T47D (cell line): ENCODE data around the gene SNX13.

Experiments
- DNase-seq, 2 experiments: peaks; one replicate each; pipeline versions ENCODE4 v3.0.0 to v3.0.0-alpha.2; 2011 to 2012; ENCODE audit warnings: low read depth in 1 of 2, low spot score in 1 of 2
- JUND ChIP-seq: IDR thresholded peaks from 2 replicates; pipeline ENCODE4 v1.6.1; 2012; ENCODE audit warnings: low read depth
- in situ Hi-C: cut with HindIII; loops from 2 replicates; pipeline ENCODE4 v1.10.0; 2016; ENCODE audit warnings: low sequenced_read_pairs, low pct_unique_long_range_greater_than_20kb

The SNX13 gene

DNA sequence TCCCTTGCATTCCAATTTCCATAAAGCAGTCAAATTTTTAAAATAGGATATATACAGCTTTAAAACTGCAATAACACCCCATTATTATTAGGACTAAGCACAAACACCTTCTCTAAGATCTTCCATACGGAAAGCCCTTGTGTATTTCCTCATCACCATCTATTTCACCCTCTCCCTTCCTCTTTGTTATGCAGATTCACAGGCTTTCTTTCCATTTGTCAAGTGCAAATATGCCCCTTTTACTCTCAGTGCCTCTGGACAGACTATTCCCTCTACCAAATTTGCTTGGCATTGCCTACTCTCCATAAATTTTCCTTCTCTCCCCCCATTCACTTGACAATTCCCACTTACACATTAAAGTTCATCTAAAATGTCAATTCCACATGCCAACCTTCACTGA, 61.7 kb downstream of the SNX13 start:
- TF ChIP-seq JUND, result no peak
- in situ Hi-C loops, result no loop called here
- no peak for DNase-seq

DNA sequence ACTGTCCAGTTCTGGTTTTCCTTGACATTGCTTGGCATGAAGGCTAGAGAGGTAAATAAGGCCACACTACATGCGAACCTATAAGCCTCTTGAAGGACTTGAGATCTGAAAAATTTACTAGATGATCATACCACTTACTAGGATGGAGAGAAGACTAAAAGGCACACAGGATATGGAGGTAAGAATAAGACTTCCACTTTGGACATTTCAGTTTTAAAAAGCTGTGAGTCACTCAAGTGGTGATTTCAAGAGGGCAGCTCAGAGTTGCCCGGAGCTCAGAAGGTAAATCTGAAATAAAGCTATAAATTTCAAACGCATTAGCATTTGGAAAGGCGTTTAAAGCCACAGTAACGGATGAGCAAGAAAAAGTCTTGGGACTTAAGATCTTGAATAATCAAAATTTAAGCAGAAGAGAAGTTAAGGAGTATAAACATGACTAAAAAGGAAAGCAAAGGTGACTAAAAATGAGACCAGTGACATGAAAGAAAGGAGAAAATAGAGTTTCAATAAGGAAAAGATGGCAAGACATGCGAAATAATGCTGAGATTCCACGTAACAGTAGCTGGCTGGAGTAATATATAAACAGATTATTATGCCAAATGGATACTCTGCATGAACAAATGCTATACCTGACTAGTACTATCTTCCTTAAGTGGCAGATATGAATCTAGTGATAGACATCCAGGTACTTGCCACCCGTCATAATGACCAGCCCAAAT, 68.3 kb downstream of the SNX13 start:
- in situ Hi-C loops, result no loop called here
- no peak for DNase-seq
- no peak for TF ChIP-seq JUND

DNA sequence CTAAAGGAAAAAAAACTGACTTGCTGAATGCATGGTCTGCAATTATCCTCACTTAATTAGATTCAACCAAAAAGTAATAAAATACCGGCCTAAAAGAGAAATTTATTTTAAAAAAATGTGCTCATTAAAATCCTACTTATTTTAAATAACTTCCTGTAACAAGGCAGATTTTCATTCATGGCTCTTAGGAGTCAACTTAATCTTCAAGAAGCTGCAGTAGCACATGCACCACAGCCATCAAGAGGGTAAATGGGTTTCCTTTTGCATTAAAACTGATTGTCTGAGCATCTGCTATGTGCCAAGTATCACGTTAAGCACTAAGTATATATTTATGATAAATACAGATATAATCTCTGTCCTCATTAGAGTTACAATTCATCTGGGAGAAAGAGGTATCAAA, 69.9 kb downstream of the SNX13 start:
- DNase-seq, result no peak
- in situ Hi-C loops, result no loop called here
- no peak for TF ChIP-seq JUND

DNA sequence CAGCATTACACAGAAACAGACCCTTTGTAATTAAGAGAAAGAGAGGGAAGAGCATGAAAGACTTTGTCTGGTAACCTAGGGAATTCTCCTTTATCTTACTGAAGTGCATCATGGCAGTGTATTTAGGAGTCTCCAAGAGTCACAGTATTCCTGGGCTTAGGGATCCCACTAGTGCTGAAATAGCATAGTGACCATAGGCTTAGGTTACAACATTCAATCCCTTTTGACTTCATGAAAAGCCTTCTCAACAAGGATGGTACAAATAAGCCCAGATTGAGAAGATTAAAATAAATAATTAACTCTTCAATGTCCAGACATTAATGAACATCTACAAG, 76.5 kb downstream of the SNX13 start:
- no peak for DNase-seq
- in situ Hi-C loops, result no loop called here
- TF ChIP-seq JUND, result no peak

DNA sequence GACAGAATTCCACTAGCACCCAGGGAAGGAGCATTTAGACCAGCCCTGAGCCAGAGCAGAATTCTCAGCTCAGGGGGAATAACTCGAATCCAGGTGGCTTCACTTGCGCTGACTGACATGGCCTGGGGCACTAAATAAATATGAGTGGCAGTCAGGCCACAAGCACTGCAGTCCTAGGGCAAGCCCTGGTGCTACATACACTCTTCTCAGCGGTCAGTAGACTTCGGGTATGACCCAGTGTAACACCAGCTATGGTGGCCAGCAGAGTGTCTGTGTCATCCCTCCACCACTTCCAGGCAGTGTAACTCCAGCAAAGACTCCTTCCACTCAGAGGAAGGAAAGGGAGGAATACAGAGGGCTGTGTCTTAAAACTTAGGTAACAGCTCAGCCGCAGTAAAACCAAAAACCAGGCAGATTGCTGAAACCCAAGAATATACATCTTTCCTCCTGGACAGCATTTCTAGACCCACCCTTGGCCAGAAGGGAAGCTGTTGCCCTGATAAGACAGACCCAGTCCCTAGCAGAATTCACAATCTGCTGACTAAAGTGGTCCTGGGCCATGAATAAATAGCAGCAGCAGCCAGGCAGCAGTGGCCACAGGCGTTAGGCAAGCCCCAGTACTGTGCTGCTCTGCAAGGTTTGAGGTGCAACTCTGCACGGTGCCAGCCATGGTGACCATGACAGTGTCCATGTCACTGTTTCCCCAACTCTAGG, 77.0 kb downstream of the SNX13 start:
- in situ Hi-C loops, result no loop called here
- DNase-seq, result no peak
- TF ChIP-seq JUND, result no peak

DNA sequence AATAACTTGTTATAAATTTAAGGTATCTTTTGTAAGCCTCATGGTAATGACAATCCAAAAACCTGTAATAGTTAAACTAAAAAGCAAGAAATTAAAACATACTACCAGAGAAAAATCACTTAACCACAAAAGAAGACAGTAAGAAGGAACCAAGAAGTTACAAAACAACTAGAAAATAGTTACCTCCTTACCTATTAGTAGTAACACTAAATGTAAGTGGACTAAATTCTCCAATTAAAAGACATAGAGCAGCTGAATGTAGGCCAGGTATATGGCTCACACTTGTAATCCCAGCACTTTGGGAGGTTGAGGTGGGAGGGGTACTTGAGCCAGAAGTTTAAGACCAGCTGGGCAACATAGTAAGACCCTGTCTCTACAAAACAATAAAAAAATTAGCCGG, 84.0 kb downstream of the SNX13 start:
- DNase-seq, result no peak
- no peak for TF ChIP-seq JUND
- in situ Hi-C loops, result no loop called here

DNA sequence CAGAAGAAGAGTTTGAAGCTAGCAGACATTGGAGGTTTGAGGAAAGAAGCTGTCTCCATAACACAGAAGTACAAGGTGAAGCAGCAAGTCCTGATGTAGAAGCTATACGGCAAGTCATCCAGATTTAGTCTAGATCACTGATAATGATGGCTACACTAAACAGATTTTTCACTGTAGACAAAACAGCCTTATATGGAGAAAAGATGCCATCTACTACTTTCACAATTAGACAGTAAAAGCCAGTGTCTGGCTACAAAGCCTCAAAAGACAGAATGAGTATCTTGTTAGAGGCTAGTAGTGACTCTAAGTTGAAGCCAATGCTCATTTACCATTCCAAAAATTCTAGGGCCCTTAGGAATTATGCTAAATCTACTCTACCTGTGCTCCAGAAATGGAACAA, 85.1 kb downstream of the SNX13 start:
- no peak for DNase-seq
- no peak for TF ChIP-seq JUND
- in situ Hi-C loops, result no loop called here

DNA sequence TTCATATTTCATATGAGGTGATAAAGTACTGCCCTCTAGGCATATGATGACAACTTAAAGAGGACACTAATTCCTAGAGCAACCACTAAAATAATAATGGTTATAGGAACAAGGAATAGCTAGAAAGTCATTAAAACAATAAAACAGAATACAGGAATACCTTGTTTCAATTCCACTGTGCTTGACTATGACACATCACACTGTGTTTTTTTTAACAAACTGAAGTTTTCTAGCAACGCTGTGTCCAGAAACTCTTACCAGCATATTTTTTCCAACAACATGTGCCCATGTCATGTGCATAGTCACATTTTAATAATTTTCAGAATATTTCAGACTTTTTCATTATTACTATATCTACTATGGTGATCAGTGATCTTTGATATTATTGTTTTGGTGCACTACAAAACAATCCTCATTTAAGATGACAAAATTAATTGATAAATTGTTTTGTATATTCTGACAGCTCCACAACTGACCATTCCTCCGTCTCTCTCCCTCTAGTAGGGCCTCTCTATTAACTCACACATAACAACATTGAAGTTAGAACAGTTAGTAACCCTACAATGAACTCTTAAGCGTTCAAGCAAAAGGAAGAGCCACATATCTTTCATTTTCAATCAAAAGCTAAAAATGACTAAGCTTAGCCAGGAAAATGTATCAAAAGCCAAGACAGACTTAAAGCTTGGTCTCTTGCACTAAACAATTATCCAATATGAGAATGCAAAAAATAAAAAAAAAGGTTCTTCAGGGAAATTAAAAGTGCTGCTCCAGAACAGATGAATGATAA, 85.8 kb downstream of the SNX13 start:
- TF ChIP-seq JUND, result no peak
- no peak for DNase-seq
- in situ Hi-C loops, result no loop called here

DNA sequence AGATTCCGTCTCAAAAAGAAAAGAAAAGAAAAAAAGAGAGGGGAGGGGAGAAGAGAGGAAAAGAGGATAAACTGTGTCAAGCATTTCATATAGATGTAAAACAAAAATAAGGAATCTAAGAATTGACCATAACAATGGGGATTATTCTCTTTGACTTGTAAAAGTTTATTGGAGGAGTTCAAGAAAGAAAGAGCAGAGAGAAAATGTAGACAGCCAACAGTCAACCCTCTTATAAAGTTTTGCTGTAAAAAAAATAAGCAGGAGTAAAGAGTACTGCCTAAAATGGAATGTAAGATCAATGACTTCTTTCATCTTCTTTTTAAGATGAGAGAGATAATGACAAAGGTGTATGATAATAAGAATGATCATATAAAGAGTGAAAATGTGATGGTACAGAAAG, 87.9 kb downstream of the SNX13 start:
- in situ Hi-C loops, result no loop called here
- DNase-seq, result no peak

DNA sequence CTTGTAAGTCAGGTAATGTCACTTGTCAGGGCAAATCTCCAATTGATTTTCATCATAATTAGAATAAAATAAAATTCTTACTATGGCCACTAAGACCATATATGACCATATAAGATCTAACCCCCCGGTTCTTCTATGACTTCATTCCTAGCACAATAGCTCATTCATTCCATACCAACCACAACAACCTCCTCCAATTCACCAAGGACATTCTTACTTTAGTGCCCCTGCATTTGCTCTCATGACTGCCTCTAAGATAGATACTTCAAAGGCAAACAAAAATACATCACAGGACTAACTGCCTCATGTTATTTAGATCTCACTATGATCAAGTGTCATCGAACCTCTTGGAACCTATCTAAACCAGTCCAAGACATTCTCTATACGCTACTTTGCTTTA, 90.8 kb downstream of the SNX13 start:
- in situ Hi-C loops, result no loop called here
- DNase-seq, result no peak
- TF ChIP-seq JUND, result no peak

More for the DNA sequence above, 87.9 kb downstream of the SNX13 start:
- TF ChIP-seq JUND, result no peak

DNA sequence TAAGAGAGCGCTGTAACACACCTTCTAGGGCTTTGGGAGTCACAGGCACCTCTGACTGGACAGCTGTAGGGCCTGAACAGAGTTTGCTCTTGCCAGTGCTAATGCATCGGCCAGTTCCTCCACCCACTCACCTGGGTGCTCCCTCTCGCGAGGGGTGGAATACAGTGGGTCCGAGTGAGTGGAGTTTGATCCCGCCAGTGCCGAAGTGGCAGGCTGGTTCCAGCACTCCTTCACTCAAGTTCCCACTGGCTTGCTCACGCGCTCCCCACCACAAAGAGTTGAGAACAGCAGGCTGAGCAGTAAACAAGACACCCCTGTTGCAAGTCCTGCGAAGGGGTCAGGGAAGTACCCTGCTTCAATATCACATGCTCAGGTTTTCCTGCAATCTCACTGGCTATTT, 91.8 kb downstream of the SNX13 start:
- no peak for DNase-seq
- TF ChIP-seq JUND, result no peak
- in situ Hi-C loops, result no loop called here

DNA sequence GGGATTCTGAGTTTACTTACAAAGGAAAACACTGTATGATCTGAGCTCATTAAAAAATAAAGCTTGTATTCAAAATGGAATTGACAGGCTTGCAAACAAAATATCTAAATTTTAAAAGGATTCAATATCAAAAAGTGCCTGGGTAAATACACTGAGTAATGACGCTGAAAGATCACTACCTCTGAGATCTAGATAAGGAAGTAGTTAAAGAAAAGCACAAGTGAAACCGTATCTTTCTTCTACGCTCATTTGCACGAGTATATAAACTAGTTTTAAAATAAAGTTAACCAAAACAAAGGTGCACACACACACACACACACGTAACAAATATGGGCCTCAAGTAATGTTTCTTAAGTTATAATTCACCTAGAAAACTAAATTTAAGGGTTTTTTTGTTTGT, 93.4 kb downstream of the SNX13 start:
- in situ Hi-C loops, result no loop called here
- TF ChIP-seq JUND, result no peak
- no peak for DNase-seq

DNA sequence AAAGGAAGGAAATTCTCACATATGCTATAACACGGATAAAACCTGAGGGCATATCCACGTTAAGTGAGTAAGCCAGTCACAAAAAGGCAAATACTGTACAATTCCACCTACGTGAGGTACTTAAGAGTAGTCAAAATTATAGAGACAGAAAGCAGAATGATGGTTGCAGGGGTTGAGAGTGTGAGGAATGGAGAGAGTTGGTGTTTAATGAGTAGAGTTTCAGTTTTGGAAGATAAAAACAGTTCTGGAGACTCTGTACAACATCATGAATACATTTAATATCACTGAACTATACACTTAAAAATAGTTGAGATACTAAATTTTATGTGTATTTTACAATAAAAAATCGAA, 95.1 kb downstream of the SNX13 start:
- in situ Hi-C loops, result no loop called here
- no peak for TF ChIP-seq JUND

More for the DNA sequence above, 95.1 kb downstream of the SNX13 start:
- DNase-seq, result no peak
